GM21619 (cell line): ENCODE results near the gene OGA.

Source experiments
- ATAC-seq: cut with Tn5 transposase; IDR thresholded peaks from one replicate; pipeline ENCODE4 v1.9.1; 2021; ENCODE audit not compliant: unreplicated experiment

Gene OGA

GRCh38 chr10:101776161-101776817 lies 42.0 kb downstream of the OGA start:
- no peak for ATAC-seq

GRCh38 chr10:101775273-101776160 lies 42.7 kb downstream of the OGA start, which contains the start of gene FGF8:
Gene FGF8 (minus strand): TSS chr10:101776114. CDS start chr10:101775900, 214 bp downstream.
- ATAC-seq, result no peak

- ATAC-seq, result no peak
These were observed 43.5 kb downstream of the OGA start for GRCh38 chr10:101774589-101775272.

GRCh38 chr10:101773923-101774588 lies 44.2 kb downstream of the OGA start:
- ATAC-seq, result no peak

GRCh38 chr10:101772895-101773761 lies 45.1 kb downstream of the OGA start:
- ATAC-seq, result no peak

GRCh38 chr10:101772017-101772894 lies 46.0 kb downstream of the OGA start:
- no peak for ATAC-seq

GRCh38 chr10:101771380-101771779 lies 46.9 kb downstream of the OGA start:
- ATAC-seq, result no peak

- no peak for ATAC-seq
These were observed 47.7 kb downstream of the OGA start for GRCh38 chr10:101770331-101771215.

- ATAC-seq, result no peak
These were observed 48.6 kb downstream of the OGA start for GRCh38 chr10:101769541-101770180.

GRCh38 chr10:101768791-101769170 lies 49.5 kb downstream of the OGA start:
- no peak for ATAC-seq

GRCh38 chr10:101767966-101768790 lies 50.1 kb downstream of the OGA start:
- ATAC-seq, result no peak

GRCh38 chr10:101767600-101767945 lies 50.7 kb downstream of the OGA start:
- ATAC-seq, result no peak

GRCh38 chr10:101766753-101767599 lies 51.3 kb downstream of the OGA start:
- ATAC-seq, result no peak

GRCh38 chr10:101766306-101766705 lies 51.9 kb downstream of the OGA start:
- ATAC-seq, result no peak

- ATAC-seq, result no peak
These were observed 55.0 kb downstream of the OGA start for GRCh38 chr10:101763141-101763846.
